GM12875 (cell line): ENCODE results near the gene KIF16B.
"Not testable (repeated sequence)": the region's sequence is repeated elsewhere in the genome, so short reads cannot be mapped to it uniquely, and the experiment has no call there.

Experiments used
- H3K4me3 ChIP-seq: one replicate; pipeline ENCODE4 v1.5.1; 2011; ENCODE audit warnings: low read depth, low read length, control low read depth
- CTCF ChIP-seq: IDR thresholded peaks from 2 replicates; pipeline ENCODE4 v1.5.1; 2011; ENCODE audit warnings: low read depth, mild to moderate bottlenecking, control low read depth, inconsistent platforms, low read length, moderate library complexity, borderline replicate concordance; ENCODE audit not compliant: insufficient read depth

KIF16B gene

GRCh38 chr20:16228722-16229121 lies 344.5 kb downstream of the KIF16B start:
- no peak overlapping the region for H3K4me3 ChIP-seq
- TF ChIP-seq CTCF: no peak

- H3K4me3 ChIP-seq: not testable (repeated sequence)
These were observed 346.3 kb downstream of the KIF16B start for GRCh38 chr20:16226961-16227360.

GRCh38 chr20:16224836-16225235 lies 348.4 kb downstream of the KIF16B start:
- no peak overlapping the region for H3K4me3 ChIP-seq
- no peak for TF ChIP-seq CTCF

- no peak overlapping the region for H3K4me3 ChIP-seq
- no peak for TF ChIP-seq CTCF
These were observed 350.3 kb downstream of the KIF16B start for GRCh38 chr20:16222859-16223411.
